Measurements from ENCODE around the gene ZNF597.
A peak's percentile ranks its signal among the peaks of the same experiment; 100 is the strongest.
"Not testable (repeated sequence)": the region's sequence is repeated elsewhere in the genome, so short reads cannot be mapped to it uniquely, and the experiment has no call there.

The ZNF597 gene

GRCh38 chr16:3475604-3476375 is 32.5 kb upstream of the ZNF597 start:
- DNase-seq (ENCODE audit: low spot score) = no peak

- not testable (repeated sequence) for DNase-seq (ENCODE audit: low spot score)
Observed at GRCh38 chr16:3474870-3475269, 31.6 kb upstream of the ZNF597 start.

- no peak for DNase-seq (ENCODE audit: low spot score)
Observed at GRCh38 chr16:3474136-3474779, 31.0 kb upstream of the ZNF597 start.

GRCh38 chr16:3473596-3473943 is 30.3 kb upstream of the ZNF597 start:
- DNase-seq (ENCODE audit: low spot score) = not testable (repeated sequence)

GRCh38 chr16:3472878-3473595 is 29.7 kb upstream of the ZNF597 start:
- DNase-seq (ENCODE audit: low spot score) = no peak

GRCh38 chr16:3471518-3472176 is 28.3 kb upstream of the ZNF597 start:
- no peak for DNase-seq (ENCODE audit: low spot score)

GRCh38 chr16:3470723-3471122 is 27.4 kb upstream of the ZNF597 start:
- DNase-seq (ENCODE audit: low spot score) = no peak

- no peak for DNase-seq (ENCODE audit: low spot score)
Observed at GRCh38 chr16:3469736-3470135, 26.4 kb upstream of the ZNF597 start.

- DNase-seq (ENCODE audit: low spot score) = no peak
Observed at GRCh38 chr16:3468501-3468900, 25.2 kb upstream of the ZNF597 start.

- no peak for DNase-seq (ENCODE audit: low spot score)
Observed at GRCh38 chr16:3467921-3468320, 24.6 kb upstream of the ZNF597 start.

GRCh38 chr16:3467182-3467581 is 23.9 kb upstream of the ZNF597 start:
- DNase-seq (ENCODE audit: low spot score) = no peak

- no peak for DNase-seq (ENCODE audit: low spot score)
Observed at GRCh38 chr16:3465911-3466584, 22.7 kb upstream of the ZNF597 start.

GRCh38 chr16:3465301-3465700 is 22.0 kb upstream of the ZNF597 start:
- DNase-seq (ENCODE audit: low spot score) = no peak

GRCh38 chr16:3461151-3461550 is 17.8 kb upstream of the ZNF597 start:
- no peak for DNase-seq (ENCODE audit: low spot score)

- no peak for DNase-seq (ENCODE audit: low spot score)
Observed at GRCh38 chr16:3460585-3460984, 17.3 kb upstream of the ZNF597 start.

- no peak for DNase-seq (ENCODE audit: low spot score)
Observed at GRCh38 chr16:3460121-3460520, 16.8 kb upstream of the ZNF597 start.

GRCh38 chr16:3459401-3460090 is 16.2 kb upstream of the ZNF597 start:
- no peak for DNase-seq (ENCODE audit: low spot score)

GRCh38 chr16:3458852-3459361 is 15.6 kb upstream of the ZNF597 start:
- DNase-seq (ENCODE audit: low spot score) = peak; percentile 82

GRCh38 chr16:3458278-3458851 is 15.1 kb upstream of the ZNF597 start:
- no peak for DNase-seq (ENCODE audit: low spot score)

- peak; percentile 95 for DNase-seq (ENCODE audit: low spot score)
Observed at GRCh38 chr16:3457434-3458252, 14.3 kb upstream of the ZNF597 start.

Data from HuH-7.5 (cell line).